Endothelial cell of umbilical vein (primary cell): ENCODE measurements around the gene MDH1. TPM values are rescaled to one million over a fixed set of nuclear protein-coding genes. Genes with fewer than 3 reads are reported as not detected.

ENCODE experiments used
- BruUV-seq: library from RNA; stranded (reverse); fragments of 400-500 nt; replicated peaks from 2 replicates; lab custom pipeline; 2021; lab: Mats Ljungman, UMichigan
- CTCF ChIA-PET: fragments of 300-600, 350-600 bp; sonication (Branson Sonifier 250); formaldehyde crosslinking; loops from one replicate; lab custom pipeline; 2021; ENCODE audit warnings: antibody characterized with exemption, inconsistent platforms; lab: Charles Lee
- POLR2A ChIA-PET: fragments of 300-600, 350-600 bp; sonication (Branson Sonifier 250); formaldehyde crosslinking; loops from one replicate; lab custom pipeline; 2021; ENCODE audit warnings: antibody characterized with exemption, inconsistent platforms; lab: Charles Lee
- DNase-seq: peaks from one replicate; pipeline ENCODE4 v3.0.0-alpha.2; 2011; ENCODE audit warnings: low read depth, low spot score
- FAIRE-seq: peaks from 2 replicates; lab custom pipeline; 2011; peaks lifted over from hg19 to GRCh38; lab: Jason Lieb, UNC
- H2AFZ ChIP-seq: 2 replicates; pipeline ENCODE4 v1.6.0; 2012; ENCODE audit warnings: low read depth, low read length, control low read depth, inconsistent platforms
- H3K27ac ChIP-seq: 2 replicates; pipeline ENCODE4 v1.5.1; 2011; ENCODE audit warnings: low read depth, mild to moderate bottlenecking, control low read depth, low read length, moderate library complexity; ENCODE audit not compliant: insufficient read depth
- H3K27me3 ChIP-seq, 2 experiments: 2 replicates each; pipeline versions ENCODE4 v1.6.0 to v1.6.1; 2011; ENCODE audit warnings: low read length in 2 of 2, mixed read lengths in 1 of 2; ENCODE audit not compliant: control insufficient read depth in 2 of 2, insufficient read depth in 2 of 2
- H3K36me3 ChIP-seq, 2 experiments: 2 replicates in 1 of 2; 3 replicates in 1 of 2; pipeline ENCODE4 v1.5.1; 2011; ENCODE audit warnings: low read length in 2 of 2, mild to moderate bottlenecking in 1 of 2, moderate library complexity in 1 of 2; ENCODE audit not compliant: control insufficient read depth in 2 of 2, insufficient read depth in 2 of 2; ENCODE audit errors: extremely low read depth in 1 of 2
- H3K4me1 ChIP-seq: 3 replicates; pipeline ENCODE4 v1.5.1; 2011; ENCODE audit warnings: mild to moderate bottlenecking, low read length; ENCODE audit not compliant: control insufficient read depth, insufficient read depth; ENCODE audit errors: extremely low read depth
- H3K4me2 ChIP-seq: 2 replicates; pipeline ENCODE4 v1.6.1; 2011; ENCODE audit warnings: low read length, control low read depth, mixed read lengths; ENCODE audit not compliant: insufficient read depth
- H3K4me3 ChIP-seq, 3 experiments: fragments of 200-600 bp in 1 of 3; sonication (generic), shearing (Covaris generic) in 1 of 3; replicated peaks in 1 of 3; 2 replicates each; pipeline ENCODE4 v1.5.1; 2011 to 2016; ENCODE audit warnings: control low read depth in 3 of 3, low read length in 3 of 3, mild to moderate bottlenecking in 2 of 3, inconsistent platforms in 1 of 3, low read depth in 1 of 3, moderate library complexity in 1 of 3; ENCODE audit not compliant: insufficient read depth in 1 of 3
- H3K79me2 ChIP-seq: 2 replicates; pipeline ENCODE4 v1.6.0; 2012; ENCODE audit warnings: low read length, inconsistent platforms; ENCODE audit not compliant: control insufficient read depth, insufficient read depth
- H3K9ac ChIP-seq: replicated peaks from 2 replicates; pipeline ENCODE3; 2011; ENCODE audit warnings: low read length, control low read depth; ENCODE audit not compliant: insufficient read depth; ENCODE audit errors: extremely low read depth
- H3K9me1 ChIP-seq: replicated peaks from 3 replicates; pipeline ENCODE4 v1.6.0; 2011; ENCODE audit warnings: mild to moderate bottlenecking, low read length; ENCODE audit not compliant: control insufficient read depth, insufficient read depth; ENCODE audit errors: extremely low read depth
- H3K9me3 ChIP-seq: replicated peaks from 2 replicates; pipeline ENCODE4 v1.5.1; 2012; ENCODE audit warnings: low read length, inconsistent platforms; ENCODE audit not compliant: control insufficient read depth, insufficient read depth
- H4K20me1 ChIP-seq: replicated peaks from 2 replicates; pipeline ENCODE3; 2011; ENCODE audit warnings: mild to moderate bottlenecking, low read length; ENCODE audit not compliant: control insufficient read depth, insufficient read depth; ENCODE audit errors: extremely low read depth
- EZH2 ChIP-seq: IDR thresholded peaks from 2 replicates; pipeline ENCODE4 v1.6.1; 2012; ENCODE audit warnings: borderline replicate concordance, low read depth, mild to moderate bottlenecking, moderate library complexity, low read length, inconsistent platforms; ENCODE audit not compliant: severe bottlenecking
- FOS ChIP-seq: IDR thresholded peaks from 2 replicates; pipeline ENCODE4 v1.6.1; 2011; ENCODE audit warnings: mild to moderate bottlenecking, low read length, moderate library complexity, borderline replicate concordance; ENCODE audit not compliant: insufficient read depth
- GATA2 ChIP-seq: IDR thresholded peaks from 2 replicates; pipeline ENCODE4 v1.7.0; 2011; ENCODE audit warnings: low read depth, mild to moderate bottlenecking, moderate library complexity, mixed read lengths, low read length; ENCODE audit not compliant: insufficient read length, insufficient read depth
- JUN ChIP-seq: IDR thresholded peaks from 2 replicates; pipeline ENCODE4 v1.6.1; 2011; ENCODE audit warnings: borderline replicate concordance, low read depth; ENCODE audit not compliant: insufficient read length, insufficient read depth
- MAX ChIP-seq: IDR thresholded peaks from 2 replicates; pipeline ENCODE4 v1.6.1; 2011; ENCODE audit not compliant: insufficient read depth, insufficient read length
- MYC ChIP-seq: IDR thresholded peaks from one replicate; pipeline ENCODE4 v1.6.1; 2011; ENCODE audit warnings: mild to moderate bottlenecking, low read depth, low read length
- POLR2A ChIP-seq: IDR thresholded peaks from 2 replicates; pipeline ENCODE4 v1.6.1; 2012; ENCODE audit warnings: low read depth, mild to moderate bottlenecking, control low read depth, low read length
- POLR2AphosphoS5 ChIP-seq: IDR thresholded peaks from 2 replicates; pipeline ENCODE4 v1.6.1; 2012; ENCODE audit warnings: low read depth, mild to moderate bottlenecking, control low read depth, low read length, moderate library complexity; ENCODE audit not compliant: insufficient read depth
- dilution Hi-C: fragments of 300-500 bp; cut with MboI; formaldehyde crosslinking; loops from one replicate; pipeline ENCODE4 v1.15.0; 2019; ENCODE audit warnings: low sequenced_read_pairs; ENCODE audit not compliant: extremely low pct_ligation_motif_present
- intact Hi-C: fragments of 100-400 bp; cut with micrococcal nuclease; formaldehyde crosslinking; loops from one replicate; pipeline ENCODE4 v1.10.0; 2022
- polyA plus RNA-seq, 4 experiments: library from polyadenylated mRNA; depleted of rRNA in 3 of 4; stranded (reverse) in 3 of 4; unstranded in 1 of 4; fragments of >200 nt; gene quantifications; 2 replicates each; pipeline versions ENCODE4 v1.2.1 to v1.2.3, GENCODE V29; 2011 to 2012; ENCODE audit warnings: missing spikeins in 1 of 4
- total RNA-seq: library from RNA; stranded (reverse); gene quantifications from 2 replicates; pipeline ENCODE4 v1.2.3, GENCODE V29; 2021
- TF ChIP-seq, protein P1 (sequence below), 2 donors: IDR thresholded peaks; 1 replicate in 1 of 2; 2 replicates in 1 of 2; pipeline ENCODE4 v1.5.1; 2011; ENCODE audit warnings: low read length in 2 of 2, mild to moderate bottlenecking in 2 of 2, moderate library complexity in 2 of 2, control low read depth in 1 of 2, inconsistent platforms in 1 of 2, low read depth in 1 of 2; ENCODE audit not compliant: insufficient read depth in 1 of 2; ENCODE audit errors: extremely low read depth in 1 of 2

The MDH1 gene
- total and polyA plus RNA-seq, 2 donors (not counting 3 experiments of a cell fraction or from before 2014, with no cell fraction given): 107 to 121 TPM

- no peak overlapping the region for H3K4me3 ChIP-seq
- H4K20me1 ChIP-seq: no peaks in the 10 kb centered on the region
- dilution Hi-C loops (no loop called here), intact Hi-C loops (loop anchor here (5.0 kb wide), 1 partner anchor 468 kb away; no protein-coding TSS in a partner anchor)
- no peak overlapping the region for H2AFZ ChIP-seq
- no peaks in the 10 kb centered on the region for H3K36me3 ChIP-seq
- FAIRE-seq (no peak), DNase-seq (no peak)
- H3K9me1 ChIP-seq: no peaks in the 10 kb centered on the region
- no peak overlapping the region for H3K27ac ChIP-seq
- H3K9ac ChIP-seq: no peak overlapping the region
- no peaks in the 10 kb centered on the region for H3K27me3 ChIP-seq
- ChIA-PET POLR2A (no interaction called here), CTCF (no interaction called here)
- H3K4me1 ChIP-seq: no peaks in the 10 kb centered on the region
- no peak overlapping the region for H3K4me2 ChIP-seq
- BruUV-seq: no TSS peak
- H3K9me3 ChIP-seq: no peaks in the 10 kb centered on the region
- H3K79me2 ChIP-seq: no peaks in the 10 kb centered on the region
- TF ChIP-seq FOS (no peak), JUN (no peak), GATA2 (no peak), POLR2A (no peak), EZH2 (no peak), POLR2AphosphoS5 (no peak), MYC (no peak), MAX (no peak)
- TF ChIP-seq, protein P1, sequence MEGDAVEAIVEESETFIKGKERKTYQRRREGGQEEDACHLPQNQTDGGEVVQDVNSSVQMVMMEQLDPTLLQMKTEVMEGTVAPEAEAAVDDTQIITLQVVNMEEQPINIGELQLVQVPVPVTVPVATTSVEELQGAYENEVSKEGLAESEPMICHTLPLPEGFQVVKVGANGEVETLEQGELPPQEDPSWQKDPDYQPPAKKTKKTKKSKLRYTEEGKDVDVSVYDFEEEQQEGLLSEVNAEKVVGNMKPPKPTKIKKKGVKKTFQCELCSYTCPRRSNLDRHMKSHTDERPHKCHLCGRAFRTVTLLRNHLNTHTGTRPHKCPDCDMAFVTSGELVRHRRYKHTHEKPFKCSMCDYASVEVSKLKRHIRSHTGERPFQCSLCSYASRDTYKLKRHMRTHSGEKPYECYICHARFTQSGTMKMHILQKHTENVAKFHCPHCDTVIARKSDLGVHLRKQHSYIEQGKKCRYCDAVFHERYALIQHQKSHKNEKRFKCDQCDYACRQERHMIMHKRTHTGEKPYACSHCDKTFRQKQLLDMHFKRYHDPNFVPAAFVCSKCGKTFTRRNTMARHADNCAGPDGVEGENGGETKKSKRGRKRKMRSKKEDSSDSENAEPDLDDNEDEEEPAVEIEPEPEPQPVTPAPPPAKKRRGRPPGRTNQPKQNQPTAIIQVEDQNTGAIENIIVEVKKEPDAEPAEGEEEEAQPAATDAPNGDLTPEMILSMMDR (IDR thresholded peaks at IDR 0.05; ENCODE audit: extremely low read depth in 1 of 2, insufficient read depth in 1 of 2, low read depth in 1 of 2, low read length in 2 of 2): no peak
These were observed 43.7 kb upstream of the MDH1 start for GRCh38 chr2:63545023-63545422.
